H9 (cell line): ENCODE measurements around the gene ADCY5. TPM values are rescaled to one million over a fixed set of nuclear protein-coding genes. Genes with fewer than 3 reads are reported as not detected.

ENCODE experiments used
- DNase-seq: peaks from one replicate; pipeline ENCODE4 v3.0.0-alpha.2; 2017
- H2AFZ ChIP-seq: one replicate; pipeline ENCODE4 v1.6.1; 2013; ENCODE audit warnings: mild to moderate bottlenecking, low read length, control low read depth, moderate library complexity
- H2AK5ac ChIP-seq: 2 replicates; pipeline ENCODE4 v1.6.1; 2013; ENCODE audit warnings: low read length, control low read depth, mixed read lengths; ENCODE audit not compliant: insufficient read length
- H2BK120ac ChIP-seq: one replicate; pipeline ENCODE4 v1.6.1; 2013; ENCODE audit warnings: low read depth, mild to moderate bottlenecking, low read length, control low read depth, inconsistent platforms; ENCODE audit not compliant: poor library complexity, severe bottlenecking
- H2BK12ac ChIP-seq: 2 replicates; pipeline ENCODE4 v1.6.1; 2013; ENCODE audit warnings: low read length, control low read depth, mixed read lengths, low read depth; ENCODE audit not compliant: insufficient read length
- H2BK15ac ChIP-seq: 2 replicates; pipeline ENCODE4 v1.6.1; 2013; ENCODE audit warnings: low read depth, low read length, control low read depth
- H2BK20ac ChIP-seq: one replicate; pipeline ENCODE4 v1.6.1; 2013; ENCODE audit warnings: low read depth, mild to moderate bottlenecking, low read length, control low read depth, inconsistent platforms; ENCODE audit not compliant: poor library complexity, severe bottlenecking
- H2BK5ac ChIP-seq: 2 replicates; pipeline ENCODE4 v1.6.1; 2013; ENCODE audit warnings: low read length, control low read depth, mixed read lengths; ENCODE audit not compliant: insufficient read length
- H3K14ac ChIP-seq: 2 replicates; pipeline ENCODE4 v1.6.1; 2013; ENCODE audit warnings: low read length, control low read depth; ENCODE audit not compliant: insufficient read depth
- H3K18ac ChIP-seq: 2 replicates; pipeline ENCODE4 v1.6.1; 2013; ENCODE audit warnings: low read depth, mild to moderate bottlenecking, mixed read lengths, low read length, control low read depth; ENCODE audit not compliant: insufficient read length
- H3K23ac ChIP-seq: 2 replicates; pipeline ENCODE4 v1.6.1; 2013; ENCODE audit warnings: low read length, control low read depth, mixed read lengths, low read depth; ENCODE audit not compliant: insufficient read length
- H3K23me2 ChIP-seq: 2 replicates; pipeline ENCODE4 v1.6.1; 2013; ENCODE audit warnings: low read depth, mild to moderate bottlenecking, mixed read lengths, low read length, control low read depth; ENCODE audit not compliant: insufficient read length, poor library complexity, severe bottlenecking
- H3K27ac ChIP-seq: 2 replicates; pipeline ENCODE4 v1.5.1; 2013; ENCODE audit warnings: low read length, control low read depth, mixed read lengths, low read depth; ENCODE audit not compliant: insufficient read length
- H3K27me3 ChIP-seq: 2 replicates; pipeline ENCODE4 v1.6.1; 2013; ENCODE audit warnings: low read length, control low read depth, inconsistent platforms; ENCODE audit not compliant: insufficient read depth
- H3K4ac ChIP-seq: 2 replicates; pipeline ENCODE4 v1.6.1; 2013; ENCODE audit warnings: low read depth, mild to moderate bottlenecking, control low read depth, inconsistent platforms, low read length, moderate library complexity
- H3K4me1 ChIP-seq: 2 replicates; pipeline ENCODE4 v1.6.1; 2013; ENCODE audit warnings: low read length, control low read depth, inconsistent platforms; ENCODE audit not compliant: insufficient read depth
- H3K4me2 ChIP-seq: 2 replicates; pipeline ENCODE4 v1.6.1; 2013; ENCODE audit warnings: low read length, control low read depth, mixed read lengths; ENCODE audit not compliant: insufficient read length, insufficient read depth
- H3K56ac ChIP-seq: 2 replicates; pipeline ENCODE4 v1.6.1; 2013; ENCODE audit warnings: low read depth, mild to moderate bottlenecking, mixed read lengths, low read length, control low read depth; ENCODE audit not compliant: insufficient read length
- H3K79me1 ChIP-seq: 2 replicates; pipeline ENCODE4 v1.6.1; 2013; ENCODE audit warnings: low read depth, mild to moderate bottlenecking, moderate library complexity, low read length, control low read depth, inconsistent platforms; ENCODE audit not compliant: insufficient read depth, poor library complexity, severe bottlenecking
- H3K79me2 ChIP-seq: 2 replicates; pipeline ENCODE4 v1.6.1; 2013; ENCODE audit warnings: low read length, control low read depth, inconsistent platforms; ENCODE audit not compliant: insufficient read depth
- H3K9ac ChIP-seq: 2 replicates; pipeline ENCODE4 v1.6.1; 2013; ENCODE audit warnings: low read length, control low read depth, mixed read lengths; ENCODE audit not compliant: insufficient read length; ENCODE audit errors: extremely low read depth
- H3K9me3 ChIP-seq: one replicate; pipeline ENCODE4 v1.6.1; 2013; ENCODE audit warnings: low read depth, low read length, inconsistent platforms; ENCODE audit not compliant: control insufficient read depth
- H3T11ph ChIP-seq: one replicate; pipeline ENCODE4 v1.6.1; 2013; ENCODE audit warnings: mild to moderate bottlenecking, low read length, control low read depth, inconsistent platforms
- H4K20me1 ChIP-seq: one replicate; pipeline ENCODE4 v1.6.1; 2013; ENCODE audit not compliant: control insufficient read depth, insufficient read length, insufficient read depth
- H4K5ac ChIP-seq: 2 replicates; pipeline ENCODE4 v1.6.1; 2013; ENCODE audit warnings: low read depth, mild to moderate bottlenecking, mixed read lengths, low read length, control low read depth; ENCODE audit not compliant: insufficient read length
- H4K8ac ChIP-seq: replicated peaks from 2 replicates; pipeline ENCODE4 v1.6.1; 2013; ENCODE audit warnings: low read length, control low read depth, mixed read lengths, low read depth; ENCODE audit not compliant: insufficient read length
- H4K91ac ChIP-seq: 2 replicates; pipeline ENCODE4 v1.6.1; 2013; ENCODE audit warnings: low read depth, mild to moderate bottlenecking, moderate library complexity, mixed read lengths, low read length, control low read depth; ENCODE audit not compliant: insufficient read length
- H3K27ac Mint-ChIP-seq, 3 experiments: 2 replicates in 2 of 3; 3 replicates in 1 of 3; pipeline ENCODE4 v1.8.0; 2020 to 2021; ENCODE audit warnings: mixed read lengths in 3 of 3, mild to moderate bottlenecking in 1 of 3, moderate library complexity in 1 of 3
- H3K27me3 Mint-ChIP-seq: 2 replicates; pipeline ENCODE4 v1.8.0; 2021; ENCODE audit warnings: low read depth, mild to moderate bottlenecking, moderate library complexity, mixed read lengths
- H3K36me3 Mint-ChIP-seq, 3 experiments: 2 replicates in 2 of 3; 3 replicates in 1 of 3; pipeline ENCODE4 v1.8.0; 2020 to 2021; ENCODE audit warnings: low read depth in 3 of 3, mixed read lengths in 3 of 3; ENCODE audit not compliant: insufficient read depth in 1 of 3
- H3K4me1 Mint-ChIP-seq, 2 experiments: 2 replicates each; pipeline ENCODE4 v1.8.0; 2020; ENCODE audit warnings: mixed read lengths in 2 of 2
- H3K4me3 Mint-ChIP-seq, 2 experiments: 2 replicates in 1 of 2; 3 replicates in 1 of 2; pipeline ENCODE4 v1.8.0; 2020 to 2021; ENCODE audit warnings: mild to moderate bottlenecking in 2 of 2, mixed read lengths in 2 of 2, moderate library complexity in 1 of 2
- H3K9me3 Mint-ChIP-seq, 2 experiments: 2 replicates in 1 of 2; 3 replicates in 1 of 2; pipeline ENCODE4 v1.8.0; 2020; ENCODE audit warnings: mild to moderate bottlenecking in 2 of 2, mixed read lengths in 2 of 2, moderate library complexity in 1 of 2
- CTCF ChIP-seq: fragments of 200-600 bp; sonication (generic); conservative IDR thresholded peaks from 3 replicates; pipeline ENCODE4 v1.8.0; 2021; ENCODE audit warnings: antibody characterized with exemption, mild to moderate bottlenecking
- WGBS: extraction: QIAGEN DNeasy Blood & Tissue Kit; methylation state at CpG from one replicate; pipeline ENCODE4 v1.1.7; 2013; ENCODE audit warnings: missing lambda C conversion rate, low lambda C conversion rate, mixed read lengths; ENCODE audit not compliant: insufficient read length; ENCODE audit errors: extremely low coverage; 5-methylcytosine and 5-hydroxymethylcytosine counted together
- total RNA-seq: library from RNA; stranded (reverse); gene quantifications from 2 replicates; pipeline ENCODE4 v1.2.1, GENCODE V29; 2021

The ADCY5 gene
- total RNA-seq, 1 experiment from 2014 or later: 5.0 TPM

- H3K27ac ChIP-seq: no peak overlapping the region
- no peak overlapping the region for H2BK20ac ChIP-seq
- no peaks in the 10 kb centered on the region for H3K23me2 ChIP-seq
- Mint-ChIP-seq H3K4me1 (peaks cover 8 to 18% of the 10 kb centered on the region in 2 experiments), H3K9me3 (no peaks in the 10 kb centered on the region; a peak in 1 of 5 replicates), H3K4me3 (no peak overlapping the region), H3K36me3 (no peaks in the 10 kb centered on the region; a peak in 2 of 7 replicates), H3K27ac (no peak overlapping the region; a peak in 1 of 7 replicates), H3K27me3 (peaks cover 10% of the 10 kb centered on the region)
- H3K27me3 ChIP-seq: no peaks in the 10 kb centered on the region
- no peak overlapping the region for H4K5ac ChIP-seq
- no peak overlapping the region for H3K4me2 ChIP-seq
- no peak overlapping the region for H2BK12ac ChIP-seq
- H3K4ac ChIP-seq: no peak overlapping the region
- no peak overlapping the region for H3K9ac ChIP-seq
- H3T11ph ChIP-seq: no peak overlapping the region
- no peak overlapping the region for H4K8ac ChIP-seq
- H3K4me1 ChIP-seq: no peaks in the 10 kb centered on the region; the same call in none of the 2 replicates
- H4K20me1 ChIP-seq: no peaks in the 10 kb centered on the region
- H4K91ac ChIP-seq: no peak overlapping the region
- no peak for TF ChIP-seq CTCF
- no peaks in the 10 kb centered on the region for H3K79me2 ChIP-seq
- H2BK5ac ChIP-seq: no peak overlapping the region
- no peak overlapping the region for H2AK5ac ChIP-seq
- H3K56ac ChIP-seq: no peak overlapping the region
- H3K14ac ChIP-seq: no peak overlapping the region; the same call in 1 of the 2 replicates
- no peak for DNase-seq
- no peaks in the 10 kb centered on the region for H3K9me3 ChIP-seq
- no peak overlapping the region for H3K23ac ChIP-seq
- H3K18ac ChIP-seq: no peak overlapping the region
- no peak overlapping the region for H2AFZ ChIP-seq
- no peaks in the 10 kb centered on the region for H3K79me1 ChIP-seq
- no CpG with 5 or more reads among the region's 3 CpGs for WGBS
- no peak overlapping the region for H2BK15ac ChIP-seq
- no peak overlapping the region for H2BK120ac ChIP-seq
Measured at GRCh38 chr3:123404391-123404790, 44.5 kb downstream of the ADCY5 start.
